Pancreas (tissue), 10 donors: Measurements from ENCODE around the gene SSX2IP. TPM values are rescaled to one million over a fixed set of nuclear protein-coding genes. Genes with fewer than 3 reads are reported as not detected.
A peak's percentile ranks its signal among the peaks of the same experiment; 100 is the strongest.

Experiments
- ATAC-seq, 4 donors: fragments of 200-7000 bp; cut with Tn5 transposase; one replicate each; pipeline versions ENCODE4 v1.8.0 to v1.9.1; 2020; ENCODE audit warnings: mild to moderate bottlenecking in 4 of 4, moderate library complexity in 4 of 4
- DNase-seq, 6 donors: peaks; one replicate each; pipeline ENCODE4 v3.0.0-alpha.2; 2020
- FAIRE-seq: peaks from 2 replicates; lab custom pipeline; 2012; peaks lifted over from hg19 to GRCh38; lab: Jason Lieb, UNC
- H3K27ac ChIP-seq, 4 donors: fragments of 200-600 bp; sonication (generic); 1 replicate in 3 of 4; 2 replicates in 1 of 4; pipeline versions ENCODE4 v1.5.0 to v1.8.0; 2020
- H3K27me3 ChIP-seq, 4 donors: fragments of 200-600 bp; one replicate each; pipeline ENCODE4 v1.8.0; 2021
- H3K36me3 ChIP-seq, 3 donors: fragments of 200-600 bp; sonication (generic) in 1 of 3; one replicate each; pipeline versions ENCODE4 v1.5.0 to v1.8.0; 2020 to 2021
- H3K4me1 ChIP-seq, 3 donors: fragments of 200-600 bp; one replicate each; pipeline ENCODE4 v1.8.0; 2021
- H3K4me3 ChIP-seq, 4 donors: fragments of 200-600 bp; sonication (generic) in 2 of 4; one replicate each; pipeline versions ENCODE4 v1.5.0 to v1.8.0; 2020 to 2021
- H3K9me3 ChIP-seq, 4 donors: fragments of 200-600 bp; one replicate each; pipeline ENCODE4 v1.8.0; 2021
- CTCF ChIP-seq, 4 donors: fragments of 200-600 bp; sonication (generic) in 3 of 4; IDR thresholded peaks; one replicate each; pipeline versions ENCODE4 v1.5.0 to v1.8.0; 2021; ENCODE audit warnings: antibody characterized with exemption in 4 of 4
- WGBS, 2 donors: extraction: QIAGEN DNeasy Blood & Tissue Kit; methylation state at CpG; one replicate each; pipeline ENCODE4 v1.1.7; 2013; 5-methylcytosine and 5-hydroxymethylcytosine counted together
- intact Hi-C, 3 donors: fragments of 100-400 bp; cut with DNase I; formaldehyde crosslinking; loops; one replicate each; pipeline versions ENCODE4 v1.11.1 to v1.14.2; 2022
- polyA plus RNA-seq, 2 donors: library from polyadenylated mRNA; stranded (reverse); fragments of 200-250 nt; gene quantifications; one replicate each; pipeline ENCODE4 v1.2.3, GENCODE V29; 2013
- total RNA-seq, 6 donors: library from RNA; stranded (reverse); fragmentation: NEBNext Ultra II Directional in 4 of 6; extraction: Animal tissue kit (Norgen Biotek cat#: 25700) in 4 of 6; gene quantifications; one replicate each; pipeline versions ENCODE4 v1.2.1 to v1.2.4, GENCODE V29; 2021 to 2023
- donor health status: healthy with polysubstance abuse.
- donor health status: DM: no; HTN: no; CAD: no; lungs with moderate emphysema.
- donor health status: DM: no; HTN: no; CAD: no.
- donor health status: control.
- donor health status: control.
- donor health status: Bipolar disorder and iron deficiency.
- donor health status: DM: yes; HTN: yes; CAD: no.
- donor health status: DM: no; HTN: no; CAD: no.
- donor health status: DM: no; HTN: no; CAD: no.
- donor health status: DM: yes; HTN: yes; CAD: no.

The SSX2IP gene
- total and polyA plus RNA-seq, 8 donors: 1.9 to 10.2 (median 5.3) TPM

GRCh38 chr1:84691122-84691783 is 992 bp upstream of the SSX2IP start:
- intact Hi-C loops: no loop called here
- no peak for FAIRE-seq
- Histone ChIP-seq H3K4me3 (peak overlapping the region; percentile 66 to 90 (median 72)), H3K27me3 (peaks cover 0 to under 1% (median 0%) of the 10 kb centered on the region in 4 donors), H3K9me3 (no peaks in the 10 kb centered on the region), H3K36me3 (no peaks in the 10 kb centered on the region), H3K27ac (peak overlapping the region; percentile 72 to 89 (median 78)), H3K4me1 (peaks cover 0 to 14% (median 8%) of the 10 kb centered on the region in 3 donors)
- TF ChIP-seq CTCF (IDR thresholded peaks at IDR 0.05): no peak
- DNase-seq: no peak
- WGBS, 2 donors: 43% methylated on average over 13 of the region's 13 CpGs
- ATAC-seq: no peak

GRCh38 chr1:84689514-84690396 is 506 bp downstream of the SSX2IP start:
- no peak for TF ChIP-seq CTCF (IDR thresholded peaks at IDR 0.05)

GRCh38 chr1:84688463-84689061 is 1.7 kb downstream of the SSX2IP start:
- intact Hi-C loops: no loop called here
- H3K27me3 ChIP-seq: no peaks in the 10 kb centered on the region
- TF ChIP-seq CTCF (IDR thresholded peaks at IDR 0.05): no peak
- H3K4me1 ChIP-seq: peaks cover 0 to 14% (median 8%) of the 10 kb centered on the region in 3 donors
- no peaks in the 10 kb centered on the region for H3K36me3 ChIP-seq
- ATAC-seq (no peak), DNase-seq (no peak), FAIRE-seq (no peak)
- H3K9me3 ChIP-seq: no peaks in the 10 kb centered on the region
- no peak overlapping the region for H3K27ac ChIP-seq
- H3K4me3 ChIP-seq: peak overlapping the region in 1 of 4 donors; percentile 90
- 78% methylated on average over 8 of the region's 8 CpGs for WGBS, 2 donors

More at GRCh38 chr1:84689514-84690396, 506 bp downstream of the SSX2IP start:
- DNase-seq: peak in 2 of 6 donors; percentile 61 to 88
- Histone ChIP-seq H3K27me3 (no peaks in the 10 kb centered on the region), H3K36me3 (no peaks in the 10 kb centered on the region), H3K9me3 (no peaks in the 10 kb centered on the region), H3K4me1 (peaks cover 0 to 14% (median 8%) of the 10 kb centered on the region in 3 donors), H3K27ac (peak overlapping the region; percentile 72 to 89 (median 78)), H3K4me3 (peak overlapping the region; percentile 66 to 90 (median 72))
- WGBS, 2 donors: 1% methylated on average over 32 to 67 of the region's 67 CpGs
- intact Hi-C loops: no loop called here
- peak; percentile 72 to 84 (median 74) for ATAC-seq
- no peak for FAIRE-seq

GRCh38 chr1:84687714-84688462 is 2.4 kb downstream of the SSX2IP start:
- Histone ChIP-seq H3K27ac (no peak overlapping the region), H3K4me3 (no peak overlapping the region), H3K36me3 (no peaks in the 10 kb centered on the region), H3K9me3 (no peaks in the 10 kb centered on the region), H3K4me1 (peaks cover 0 to 14% (median 8%) of the 10 kb centered on the region in 3 donors), H3K27me3 (no peaks in the 10 kb centered on the region)
- TF ChIP-seq CTCF (IDR thresholded peaks at IDR 0.05): no peak
- FAIRE-seq (no peak), ATAC-seq (no peak), DNase-seq (no peak)
- intact Hi-C loops: no loop called here
- 82 to 88% methylated on average over 5 of the region's 5 CpGs for WGBS, 2 donors
